Ammon's horn (tissue), 1 donor: ENCODE measurements around the gene RETSAT.
"Not testable (repeated sequence)": the region's sequence is repeated elsewhere in the genome, so short reads cannot be mapped to it uniquely, and the experiment has no call there.

Experiments used
- DNase-seq: peaks from one replicate; pipeline ENCODE4 v3.0.0-alpha.2; 2016; ENCODE audit warnings: low spot score

Gene RETSAT

DNA sequence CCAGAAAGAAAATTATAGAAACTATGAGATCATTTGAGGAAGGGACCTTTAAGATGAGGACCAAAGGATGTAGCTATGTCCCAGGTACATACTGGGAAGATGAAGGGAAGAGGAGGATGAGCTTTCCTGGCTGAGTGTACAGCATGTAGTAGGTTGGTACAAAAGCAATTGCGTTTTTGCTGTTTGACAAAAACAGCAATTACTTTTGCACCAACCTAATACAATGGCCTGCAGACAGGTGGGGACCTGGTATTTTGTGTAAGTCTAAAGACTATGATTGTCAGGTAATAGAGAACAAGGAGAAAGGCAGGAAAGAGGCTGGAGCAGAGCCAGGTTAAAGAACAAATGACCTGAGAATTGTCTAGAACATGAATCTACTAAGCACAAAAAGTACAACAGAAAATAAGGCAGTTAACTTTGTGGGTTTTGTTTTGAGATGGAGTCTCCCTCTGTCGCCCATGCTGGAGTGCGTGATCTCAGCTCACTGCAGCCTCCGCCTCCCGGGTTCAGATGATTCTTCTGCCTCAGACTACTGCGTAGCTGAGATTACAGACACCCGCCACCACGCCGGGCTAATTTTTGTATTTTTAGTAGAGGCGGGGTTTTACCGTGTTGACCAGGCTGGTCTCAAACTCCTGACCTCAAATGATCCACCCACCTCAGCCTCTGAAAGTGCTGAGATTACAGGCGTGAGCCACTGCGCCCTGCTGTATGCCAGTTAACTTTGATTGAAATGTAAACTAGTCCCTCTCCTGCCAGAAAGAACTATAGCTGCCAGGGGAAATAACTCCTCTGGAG is 23.3 kb downstream of the RETSAT start:
- DNase-seq = no peak

DNA sequence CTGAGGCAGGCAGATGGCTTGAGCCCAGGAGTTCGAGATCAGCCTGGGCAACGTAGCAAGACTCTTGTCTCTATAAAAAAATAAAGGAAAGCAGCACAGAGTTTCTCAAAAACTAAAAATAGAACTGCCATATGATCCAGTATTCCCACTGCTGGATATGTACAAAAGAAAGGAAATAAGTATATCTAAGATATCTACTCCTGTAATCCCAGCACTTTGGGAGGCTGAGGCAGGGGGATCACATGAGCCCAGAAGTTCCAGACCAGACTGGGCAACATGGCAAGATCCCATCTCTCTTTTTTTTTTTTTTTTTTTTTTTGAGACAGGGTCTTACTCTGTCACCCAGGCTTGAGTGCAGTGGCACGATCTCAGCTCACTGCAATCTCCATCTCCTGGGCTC is 24.6 kb downstream of the RETSAT start:
- not testable (repeated sequence) for DNase-seq

DNA sequence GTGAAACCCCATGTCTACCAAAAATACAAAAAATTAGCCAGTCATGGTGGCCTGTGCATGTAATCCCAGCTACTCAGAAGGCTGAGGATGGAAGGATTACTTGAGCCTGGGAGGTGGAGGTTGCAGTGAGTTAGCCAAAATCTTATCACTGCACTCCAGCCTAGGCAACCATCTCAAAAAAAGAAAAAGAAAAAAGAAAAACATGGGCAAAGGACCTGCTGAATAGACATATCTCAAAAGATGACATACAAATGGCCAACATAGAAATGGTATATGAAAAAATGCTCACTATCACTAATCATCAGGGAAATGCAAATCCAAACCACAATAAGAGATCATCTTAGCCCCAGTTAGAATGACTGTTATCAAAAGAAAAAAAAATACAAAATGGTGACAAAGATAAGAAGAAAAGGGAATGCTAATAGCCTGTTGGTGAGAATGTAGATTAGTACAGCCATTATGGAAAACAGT is 25.1 kb downstream of the RETSAT start:
- no peak for DNase-seq

DNA sequence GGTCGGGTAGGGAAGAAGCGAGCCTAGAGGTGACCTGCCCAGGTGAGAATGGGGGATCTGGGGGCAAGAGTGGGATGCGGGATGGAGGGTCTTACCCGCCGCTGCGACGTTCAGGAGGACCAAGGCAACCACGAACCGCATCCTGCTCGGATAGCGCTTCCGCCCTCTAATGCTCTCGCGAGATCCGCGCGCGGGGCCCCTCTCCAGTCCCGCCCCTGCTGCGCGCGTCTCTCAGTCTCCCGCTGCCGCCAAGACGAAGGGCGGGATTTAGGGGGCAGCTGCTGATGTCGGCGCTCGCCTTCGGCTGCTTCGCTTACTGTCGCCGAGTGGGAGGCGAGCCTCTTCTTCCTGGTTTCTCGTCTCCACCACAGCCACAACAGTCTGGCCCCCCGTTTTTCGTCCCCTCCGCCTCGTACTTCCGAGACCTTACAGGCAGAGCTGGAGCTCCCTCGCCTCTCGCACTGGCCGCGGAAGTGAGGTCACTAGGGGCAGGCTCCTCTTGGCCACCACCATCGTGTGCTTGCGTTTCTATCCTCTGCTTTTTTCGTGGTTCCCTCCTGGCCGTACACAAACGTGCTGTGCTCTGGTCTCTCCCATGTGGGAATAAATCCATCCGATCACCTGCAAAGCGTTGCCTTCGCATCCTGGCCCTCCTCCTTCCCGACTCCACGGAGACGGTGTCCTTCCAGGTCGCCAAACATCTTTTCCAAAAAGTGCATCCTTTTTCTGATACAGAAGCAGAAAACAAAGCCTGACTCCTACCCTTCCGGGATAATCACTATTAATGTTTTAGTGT is 26.3 kb downstream of the RETSAT start, which contains the start of gene TGOLN2:
TGOLN2 (minus strand) TSS at position 168 of the 796 bp plus-strand sequence; CDS start at position 141, 27 bp downstream.
- DNase-seq = peak; percentile 94

DNA sequence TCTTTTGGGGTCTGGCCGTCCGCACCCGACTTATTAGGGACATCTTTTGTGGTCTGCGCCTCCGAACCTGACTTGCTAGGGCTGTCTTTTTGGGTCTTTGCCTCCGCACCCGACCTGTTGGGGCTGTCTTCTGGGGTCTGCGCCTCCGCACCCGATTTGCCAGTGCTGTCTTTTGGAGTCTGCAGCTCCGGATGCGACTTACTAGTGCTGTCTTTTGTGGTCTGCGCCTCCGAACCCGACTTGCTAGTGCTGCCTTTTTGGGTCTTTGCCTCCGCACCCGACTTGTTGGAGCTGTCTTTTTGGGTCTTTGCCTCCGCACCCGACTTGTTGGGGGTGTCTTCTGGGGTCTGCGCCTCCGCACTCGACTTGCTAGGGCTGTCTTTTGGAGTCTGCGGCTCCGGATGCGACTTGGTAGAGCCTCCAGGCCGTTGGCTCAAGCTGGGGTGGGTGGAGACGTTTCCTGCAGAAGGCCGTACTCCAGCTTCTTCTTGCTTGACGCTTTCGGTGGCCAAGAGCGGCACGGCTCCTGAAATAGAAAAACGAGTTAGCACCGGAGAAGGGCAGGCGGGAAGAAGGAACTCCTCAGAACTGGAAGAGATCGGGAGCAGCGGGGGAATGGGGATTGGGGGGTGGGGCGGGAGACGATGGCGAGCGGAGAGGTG is 27.0 kb downstream of the RETSAT start:
- DNase-seq = peak; percentile 53

DNA sequence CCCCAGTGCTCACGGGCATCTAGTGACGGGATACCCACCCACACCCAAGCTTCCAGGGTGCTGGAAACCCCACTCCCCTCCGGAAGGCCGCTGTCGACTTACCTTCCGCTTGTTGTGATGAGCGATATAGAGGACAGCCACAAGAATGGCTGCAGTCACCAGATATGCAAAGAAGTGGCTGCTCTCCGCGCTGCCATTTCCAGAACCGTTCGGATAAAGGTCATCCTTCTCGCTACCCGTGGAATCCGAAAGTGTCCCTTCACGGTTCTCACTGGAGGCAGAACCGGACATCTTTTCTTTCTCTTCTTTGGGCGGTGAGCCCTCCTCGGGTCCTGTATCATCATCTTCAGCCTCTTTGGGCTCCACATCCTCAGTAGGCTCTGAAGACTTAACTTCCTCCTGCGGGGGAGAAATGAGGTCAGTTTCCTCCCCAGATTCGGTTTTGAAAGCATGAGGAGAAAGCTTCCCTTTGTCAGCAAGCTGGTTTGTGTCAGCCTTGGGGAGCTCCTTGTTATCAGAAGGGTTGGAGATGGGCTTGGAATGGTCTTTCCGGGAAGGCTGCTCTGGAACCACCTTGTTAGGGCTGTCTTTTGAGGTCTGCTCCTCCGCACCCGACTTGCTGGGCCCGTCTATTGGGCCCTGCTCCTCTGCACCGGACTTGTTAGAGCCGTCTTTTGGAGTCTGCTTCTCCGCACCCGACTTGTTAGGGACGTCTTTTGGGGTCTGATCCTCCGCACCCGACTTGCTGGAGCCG is 27.7 kb downstream of the RETSAT start:
- DNase-seq = peak; percentile 43

DNA sequence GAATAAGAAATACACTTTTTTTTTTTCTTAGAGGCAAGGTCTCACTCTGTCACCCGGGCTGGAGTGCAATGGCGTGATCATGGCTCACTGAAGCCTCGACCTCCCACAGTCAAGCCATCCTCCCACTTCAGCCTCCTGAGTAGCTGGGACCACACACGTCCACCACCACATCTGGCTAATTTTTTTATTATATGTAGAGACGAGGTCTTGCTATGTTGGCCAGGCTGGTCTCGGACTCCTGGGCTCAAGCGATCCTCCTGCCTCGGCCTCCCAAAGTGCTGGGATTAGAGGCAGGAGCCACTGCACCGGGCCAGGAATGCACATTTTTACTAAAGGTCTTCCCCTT is 28.9 kb downstream of the RETSAT start:
- no peak for DNase-seq

DNA sequence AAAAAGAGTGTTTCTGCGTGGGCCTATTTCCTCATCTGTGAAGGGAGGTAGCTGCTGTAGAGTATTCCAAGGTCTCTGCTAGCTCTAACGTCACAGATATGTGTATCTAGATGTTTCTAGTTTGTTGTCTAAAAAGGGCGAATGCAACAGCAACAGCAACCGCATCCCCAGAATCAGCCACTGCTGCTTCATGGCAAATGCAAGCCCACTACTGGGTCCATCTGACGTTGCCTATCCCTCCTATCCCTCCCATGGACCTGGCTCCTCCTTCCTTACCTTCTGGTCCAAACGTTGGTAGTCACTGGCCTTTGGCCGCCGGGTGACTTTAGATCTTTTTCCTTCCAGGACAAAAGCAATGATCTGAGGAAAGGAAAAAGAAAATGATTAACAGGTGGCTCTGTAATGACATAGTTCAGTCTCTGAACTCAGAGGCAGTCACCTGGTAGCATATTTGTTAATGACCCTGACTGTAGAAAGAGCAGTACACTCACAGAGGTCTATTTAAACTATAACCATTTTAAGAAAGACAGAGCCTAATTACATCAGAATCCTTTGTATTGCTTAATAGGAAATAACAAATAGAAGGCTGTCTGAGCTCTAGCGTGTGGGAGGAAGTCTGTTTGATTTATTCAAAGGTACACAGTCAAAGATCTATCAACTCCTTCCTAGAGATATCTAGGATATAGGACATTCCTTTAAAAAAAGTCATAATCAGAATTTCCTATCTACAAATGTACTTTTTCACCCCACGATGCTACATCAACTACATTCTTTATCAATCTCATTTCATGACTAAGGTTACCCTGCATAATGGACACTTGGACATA is 29.5 kb downstream of the RETSAT start:
- DNase-seq = no peak

DNA sequence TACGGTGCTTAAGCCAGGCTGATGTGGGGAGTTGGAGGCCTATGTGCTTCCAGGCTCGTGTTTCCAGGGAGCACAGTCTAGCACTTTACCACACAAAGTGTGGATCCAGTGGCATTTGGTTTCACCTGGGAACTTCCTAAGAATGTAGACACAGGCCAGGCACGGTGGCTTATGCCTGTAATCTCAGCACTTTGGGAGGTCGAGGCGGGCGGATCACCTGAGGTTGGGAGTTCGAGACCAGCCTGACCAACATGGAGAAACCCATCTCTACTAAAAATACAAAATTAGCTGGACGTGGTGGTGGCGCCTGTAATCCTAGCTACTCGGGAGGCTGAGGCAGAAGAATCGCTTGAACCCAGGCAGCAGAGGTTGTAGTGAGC is 30.4 kb downstream of the RETSAT start:
- not testable (repeated sequence) for DNase-seq

DNA sequence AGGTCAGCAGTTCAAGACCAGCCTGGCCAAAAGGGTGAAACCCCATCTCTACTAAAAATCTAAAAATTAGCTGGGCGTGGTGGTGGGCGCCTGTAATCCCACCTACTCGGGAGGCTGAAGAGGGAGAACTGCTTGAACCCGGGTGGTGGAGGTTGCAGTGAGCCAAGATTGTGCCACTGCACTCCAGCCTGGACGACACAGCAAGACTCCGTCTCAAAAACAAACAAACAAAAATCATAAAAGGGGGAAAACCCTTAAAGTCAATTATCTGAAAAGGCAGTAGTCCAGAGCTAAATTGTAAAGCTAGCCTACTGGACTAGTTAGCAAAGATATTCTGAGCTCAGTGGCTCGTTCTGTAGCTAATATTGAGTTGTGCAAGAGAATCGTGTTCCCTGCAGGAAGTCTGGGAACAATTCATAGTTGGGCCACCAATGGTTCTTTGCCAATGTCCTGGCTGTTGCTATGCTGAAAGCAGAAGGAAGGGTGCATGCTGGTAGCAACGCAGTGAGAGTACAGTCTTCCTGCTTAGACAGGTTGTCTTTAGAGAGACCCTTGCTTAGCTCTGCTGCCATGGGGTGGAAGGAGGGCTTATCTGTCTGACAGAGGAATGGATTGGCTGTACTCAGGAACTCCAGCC is 30.9 kb downstream of the RETSAT start:
- DNase-seq = no peak

DNA sequence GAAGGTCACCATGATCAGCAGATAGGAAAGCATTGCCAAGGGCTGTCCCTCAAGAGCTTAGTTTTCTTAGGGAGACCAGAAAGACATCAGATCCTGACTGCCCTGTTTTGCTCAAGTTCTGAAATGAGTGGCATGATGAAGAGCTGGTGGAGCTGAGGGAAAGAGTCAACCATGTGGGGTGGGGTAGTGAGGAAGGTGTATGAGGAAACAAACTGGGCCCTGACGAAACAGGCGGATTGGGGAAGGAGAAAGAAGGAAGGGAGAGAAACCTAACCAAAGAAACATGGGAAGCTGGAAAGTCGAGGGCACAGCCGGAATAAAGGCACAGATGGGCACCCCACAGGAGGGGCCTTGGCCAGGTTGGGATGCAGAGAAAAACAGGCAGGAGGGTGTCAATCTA is 34.5 kb downstream of the RETSAT start:
- no peak for DNase-seq

DNA sequence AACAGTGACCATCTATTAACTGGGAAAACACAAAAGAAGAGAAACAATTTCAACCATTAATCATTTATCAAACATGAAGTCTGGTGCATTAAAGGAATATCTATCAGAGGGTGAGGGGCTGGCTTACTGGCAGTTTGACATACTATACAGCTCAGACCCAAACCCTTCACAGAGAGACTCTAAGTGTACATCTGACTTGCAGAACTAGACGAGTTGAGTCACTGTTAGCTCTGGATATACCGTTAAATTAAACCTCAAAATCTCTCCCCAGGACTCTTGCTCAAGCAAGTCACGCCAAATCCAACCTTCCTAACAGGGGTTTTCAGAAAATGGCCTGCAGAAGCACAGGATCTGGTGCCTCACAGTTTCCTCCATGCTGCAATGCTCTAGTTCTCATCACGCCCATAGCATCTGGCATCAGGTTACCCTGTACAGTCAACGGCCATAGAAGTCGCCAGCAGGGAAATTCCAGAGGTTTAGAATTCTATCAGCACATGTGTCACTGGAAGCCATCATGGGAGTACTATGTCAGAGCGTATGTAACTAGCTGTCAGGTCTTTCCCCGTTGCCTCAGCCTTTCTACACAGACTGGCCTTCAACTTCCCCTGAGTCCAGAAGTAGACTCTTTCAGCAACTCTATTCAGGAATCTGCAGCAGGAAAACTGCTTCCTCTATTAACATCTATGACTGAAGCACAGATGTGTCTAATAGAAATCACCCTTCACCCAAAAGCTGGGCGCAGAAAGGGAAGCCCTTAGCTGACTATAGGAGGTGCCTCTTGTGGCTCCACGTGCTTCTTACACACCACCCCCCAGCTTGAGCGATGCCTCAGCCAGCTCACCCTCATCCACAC is 35.9 kb downstream of the RETSAT start:
- no peak for DNase-seq

DNA sequence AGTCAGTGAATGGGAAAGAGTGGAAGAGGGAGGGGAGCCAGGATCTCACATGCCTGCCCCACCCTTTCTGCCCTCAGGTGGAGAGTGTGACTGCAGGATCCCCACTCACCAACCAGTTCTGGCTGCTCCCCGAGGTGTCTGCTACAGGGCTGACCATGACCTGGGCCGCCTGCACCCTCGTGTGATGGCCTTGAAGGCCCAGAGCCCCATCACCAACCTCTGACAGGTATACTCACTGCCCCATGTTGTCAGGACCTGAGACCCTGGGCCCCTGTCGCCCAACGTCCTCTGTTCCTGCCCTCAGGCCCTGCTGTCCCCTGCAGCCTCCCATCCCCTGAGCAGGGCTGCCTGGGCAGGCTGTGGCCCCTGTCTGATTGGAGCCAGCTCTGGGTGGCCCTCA is 38.4 kb downstream of the RETSAT start:
- not testable (repeated sequence) for DNase-seq

DNA sequence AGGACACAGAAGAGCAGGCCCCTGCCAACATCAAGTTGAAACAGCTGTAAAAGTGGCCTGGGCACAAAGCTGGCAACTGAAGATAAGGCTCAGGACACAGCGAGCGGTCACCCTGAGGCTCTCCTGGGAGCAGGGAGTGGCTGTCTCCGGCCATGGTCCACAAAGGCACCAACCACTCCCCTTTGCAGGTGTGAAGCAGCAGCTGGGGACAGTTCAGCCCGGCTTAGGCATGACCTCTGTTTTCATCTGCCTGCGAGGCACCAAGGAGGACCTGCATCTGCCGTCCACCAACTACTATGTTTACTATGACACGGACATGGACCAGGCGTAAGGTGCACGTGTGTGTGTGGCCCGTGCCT is 39.5 kb downstream of the RETSAT start:
- no peak for DNase-seq

DNA sequence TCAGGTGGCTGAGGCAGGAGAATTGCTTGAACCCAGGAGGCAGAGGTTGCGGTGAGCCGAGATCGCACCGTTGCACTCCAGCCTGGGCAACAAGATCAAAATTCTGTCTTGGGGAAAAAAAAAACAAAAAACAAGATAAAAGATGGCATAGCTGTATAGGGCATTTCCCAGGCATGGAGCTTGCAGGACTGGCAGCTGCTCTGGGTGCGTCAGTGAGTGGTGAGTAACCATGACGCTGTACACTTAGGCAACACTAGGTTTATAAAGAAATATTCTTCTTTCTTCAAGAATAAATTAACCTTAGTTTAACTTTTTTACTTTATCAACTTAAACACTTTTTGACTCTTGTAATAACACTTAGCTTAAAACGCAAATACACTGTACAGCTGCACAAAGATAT is 41.9 kb downstream of the RETSAT start:
- DNase-seq = no peak

DNA sequence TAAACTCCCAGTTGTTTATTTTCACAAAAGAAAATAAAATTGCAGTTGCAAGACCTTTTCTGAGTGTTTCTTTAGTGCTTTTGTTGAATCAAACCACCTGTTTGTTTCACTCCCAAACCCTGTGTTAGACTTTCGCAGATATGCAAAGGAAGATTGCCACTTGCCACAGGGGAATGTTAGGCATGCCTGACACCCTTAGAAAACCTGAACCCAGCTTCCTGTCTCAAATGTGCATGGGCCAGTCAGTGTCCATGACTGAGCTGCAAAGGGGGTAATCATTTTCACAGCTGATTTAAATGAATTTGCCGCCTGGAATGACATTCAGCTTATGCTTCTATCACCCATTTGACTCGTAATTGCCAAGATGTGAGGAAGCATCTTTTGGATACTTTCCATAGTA is 44.0 kb downstream of the RETSAT start:
- DNase-seq = no peak

DNA sequence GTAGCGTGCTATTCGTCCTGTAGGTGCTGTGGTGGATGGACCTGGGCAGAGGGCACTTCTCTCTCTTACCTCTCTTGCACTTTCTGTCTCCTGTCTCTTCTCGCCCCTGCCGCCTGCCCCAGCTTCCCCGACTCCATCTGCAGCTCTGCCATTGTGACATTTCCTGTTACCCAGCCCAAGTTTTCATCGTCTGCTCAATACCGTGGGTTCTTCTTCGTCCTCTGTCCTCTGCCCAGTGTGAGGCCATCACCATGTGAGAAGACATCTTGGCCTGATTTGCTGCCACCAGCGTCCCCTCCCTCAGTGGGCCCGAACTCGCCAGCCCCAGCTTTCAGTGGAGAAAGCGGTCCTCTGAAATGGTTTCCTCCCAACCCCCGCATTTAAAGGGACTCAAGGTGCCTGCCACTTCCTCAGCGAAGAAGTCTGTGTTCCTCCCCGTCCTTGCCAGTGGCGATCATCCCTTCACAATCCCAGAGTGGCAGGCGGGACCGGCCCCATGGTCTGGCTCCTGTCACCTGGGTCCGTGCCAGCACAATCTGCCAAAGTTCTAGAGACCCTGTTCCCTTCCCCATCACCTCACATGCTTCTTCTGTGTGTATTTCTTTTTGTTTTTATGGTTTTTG is 44.5 kb downstream of the RETSAT start:
- DNase-seq = no peak

DNA sequence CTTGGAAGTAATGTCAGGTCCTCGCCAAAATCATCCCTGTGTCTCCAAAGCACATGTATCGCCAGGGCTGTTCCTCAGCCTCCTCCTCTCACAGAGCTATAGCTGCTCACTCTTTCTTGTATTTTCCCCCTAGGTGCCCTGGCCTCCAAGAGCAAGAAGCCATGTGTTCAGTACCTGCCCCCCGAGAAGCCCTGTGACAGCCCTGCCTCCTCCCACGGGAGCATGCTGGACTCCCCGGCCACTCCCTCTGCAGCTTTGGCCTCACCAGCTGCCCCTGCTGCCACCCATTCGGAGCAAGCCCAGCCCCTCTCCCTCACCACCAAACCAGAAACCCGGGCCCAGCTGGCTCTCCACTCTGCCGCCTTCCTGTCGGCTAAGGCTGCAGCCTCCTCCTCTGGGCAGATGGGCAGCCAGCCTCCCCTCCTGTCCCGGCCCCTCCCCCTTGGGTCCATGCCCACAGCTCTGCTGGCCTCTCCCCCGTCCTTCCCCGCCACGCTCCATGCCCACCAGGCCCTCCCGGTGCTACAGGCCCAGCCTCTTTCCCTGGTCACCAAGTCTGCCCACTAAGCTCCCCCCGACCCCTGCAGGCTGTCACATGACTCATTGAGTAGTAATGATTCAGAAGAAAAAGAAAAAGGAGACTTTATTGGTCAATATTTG is 45.3 kb downstream of the RETSAT start:
- DNase-seq = peak; percentile 76

DNA sequence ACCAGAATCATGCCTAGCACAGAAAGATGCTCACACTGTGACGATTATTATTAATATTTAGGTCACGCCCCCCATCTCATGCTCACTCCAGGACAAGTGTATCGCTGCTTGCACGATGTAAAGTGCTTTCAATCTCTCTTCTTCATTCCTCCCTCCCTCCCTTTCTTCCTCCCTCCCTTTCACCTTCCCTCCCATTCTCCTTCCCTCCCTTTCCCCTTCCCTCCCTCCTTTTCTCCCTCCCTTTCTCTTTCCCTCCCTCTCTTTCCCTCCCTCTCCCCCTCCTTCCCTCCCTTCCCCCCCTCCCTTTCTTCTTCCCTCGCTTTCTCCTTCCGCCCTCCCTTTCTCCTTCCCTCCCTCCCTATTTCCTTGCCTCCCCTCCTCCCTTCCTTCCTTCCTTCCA is 46.1 kb downstream of the RETSAT start:
- no peak for DNase-seq
